H4 (cell line): ENCODE results near the gene PLCH2. TPM values are rescaled to one million over a fixed set of nuclear protein-coding genes. Genes with fewer than 3 reads are reported as not detected.
"Not testable (repeated sequence)": the region's sequence is repeated elsewhere in the genome, so short reads cannot be mapped to it uniquely, and the experiment has no call there.

ENCODE experiments used
- DNase-seq: peaks from one replicate; pipeline ENCODE4 v3.0.0-alpha.2; 2015; ENCODE audit warnings: low spot score
- total RNA-seq: library from RNA; depleted of rRNA; stranded (reverse); fragments of >200 nt; shearing (Covaris generic); gene quantifications from 2 replicates; pipeline ENCODE4 v1.2.3, GENCODE V29; 2014; rRNA removed

The PLCH2 gene
- total RNA-seq, 1 experiment from 2014 or later: 0.02 TPM

DNA sequence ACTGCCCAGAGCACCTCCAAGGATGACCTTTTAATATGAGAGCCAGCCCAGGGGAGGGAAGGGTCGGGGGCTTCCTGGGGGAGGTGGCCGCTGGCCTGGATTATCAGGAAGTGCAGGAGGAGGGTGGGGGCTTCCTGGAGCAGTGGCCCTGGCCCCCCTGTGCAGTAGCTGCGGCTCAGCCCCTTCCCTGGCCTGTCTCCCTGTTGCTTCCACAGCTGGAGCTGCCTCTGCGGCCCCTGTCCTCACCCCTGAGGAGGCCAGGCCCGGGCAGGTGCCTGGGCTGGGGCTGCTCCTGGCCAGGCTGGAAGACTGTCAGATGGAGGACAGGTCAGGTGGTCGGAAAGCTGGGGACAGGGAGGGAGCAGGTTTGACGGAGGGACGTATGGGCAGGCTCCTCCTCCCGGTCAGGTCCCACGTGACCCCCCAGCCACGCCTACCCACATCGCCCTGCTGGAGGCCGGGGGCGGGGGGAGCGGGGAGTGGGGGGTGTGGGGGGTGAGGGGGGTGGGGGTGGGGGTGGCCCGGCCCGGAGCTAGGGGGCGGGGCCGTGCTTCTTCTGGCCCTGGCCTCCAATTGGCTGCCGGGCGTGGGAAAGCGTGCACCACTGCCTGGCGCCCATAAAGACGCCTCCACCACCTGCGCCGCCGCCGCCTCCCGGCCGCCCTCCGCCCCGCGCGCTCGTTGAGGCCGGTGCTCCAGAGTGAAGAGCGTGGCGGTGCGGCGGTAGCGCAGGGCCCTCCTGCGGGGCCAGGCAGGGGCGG, 69.8 kb downstream of the PLCH2 start:
- DNase-seq: peak; percentile 67

DNA sequence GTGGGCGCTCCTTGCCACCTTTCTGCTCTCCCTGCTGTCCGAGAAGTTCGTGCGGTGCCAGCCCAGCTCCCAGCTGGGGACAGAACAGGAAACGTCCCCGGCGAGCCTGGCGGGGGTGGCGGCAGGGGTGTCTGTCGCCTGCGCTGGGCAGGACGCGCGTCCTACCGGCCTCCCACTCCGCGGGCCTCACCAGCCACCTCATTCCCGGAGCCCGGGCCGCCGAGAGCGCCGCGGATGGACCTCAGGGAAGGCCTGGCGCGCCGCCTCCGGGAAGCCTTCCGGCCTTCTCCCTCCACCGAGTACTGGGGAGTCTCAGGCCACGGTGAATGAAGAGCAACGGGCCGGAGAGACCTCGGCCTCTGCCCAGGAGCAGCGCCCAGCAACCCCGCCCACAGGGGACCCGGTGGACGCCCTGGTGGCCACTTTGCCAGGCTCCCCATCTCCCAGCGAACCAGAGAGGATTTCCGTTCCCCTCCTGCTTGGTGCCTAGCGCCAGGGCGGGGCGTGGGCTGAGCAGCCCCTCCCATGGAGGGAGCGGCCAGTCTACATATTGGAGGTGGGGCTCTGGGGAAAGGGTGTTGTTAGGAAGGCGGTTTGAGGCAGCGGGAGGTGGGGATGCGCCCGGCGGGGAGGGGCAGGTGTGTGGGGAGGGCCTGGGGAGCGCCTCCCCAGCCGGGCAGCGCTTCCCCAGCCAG, 70.6 kb downstream of the PLCH2 start:
- DNase-seq: peak; percentile 55

DNA sequence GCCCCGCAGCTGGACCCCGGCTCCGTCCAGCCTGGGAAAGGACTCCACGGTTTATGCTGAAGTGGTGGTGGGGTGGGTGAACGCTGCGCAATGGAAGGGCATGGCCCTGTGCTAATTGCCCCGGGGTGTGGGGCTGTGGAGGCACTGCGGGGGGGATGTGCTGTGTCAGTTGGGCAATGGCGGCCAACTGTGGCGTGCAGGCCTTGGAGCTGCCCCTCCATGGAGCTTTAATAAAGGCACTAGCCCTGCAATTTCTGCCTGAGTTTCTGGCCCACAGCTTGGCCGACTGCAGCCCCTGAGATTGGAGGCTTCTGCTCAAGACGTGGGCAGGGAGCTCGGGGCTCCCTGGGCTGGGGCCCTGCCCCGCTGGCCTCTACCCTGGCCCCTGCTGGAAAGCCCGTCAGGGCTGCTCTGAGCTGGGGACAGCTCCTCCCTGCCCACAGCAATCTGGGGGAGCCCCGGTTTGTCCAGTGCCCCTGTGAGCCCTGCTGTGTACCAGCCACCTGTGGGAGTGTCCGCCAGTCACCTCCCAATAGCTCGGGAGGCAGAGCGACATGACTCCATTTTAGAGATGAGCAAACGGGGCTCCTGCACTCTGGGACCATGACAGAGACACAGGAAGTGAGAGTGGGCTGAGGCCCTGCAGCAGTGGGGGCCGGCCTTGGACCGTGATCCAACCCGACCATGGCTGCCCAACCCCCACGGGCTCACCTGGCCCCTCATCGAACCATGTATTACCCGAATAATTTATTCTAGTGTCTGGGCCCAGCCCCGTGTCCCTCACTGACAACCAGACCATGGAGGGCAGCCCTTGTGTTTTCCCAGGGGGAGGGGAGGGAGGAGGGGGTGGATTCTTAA, 71.3 kb downstream of the PLCH2 start:
- no peak for DNase-seq

GRCh38 chr1:2548068-2548589, 72.0 kb downstream of the PLCH2 start:
- DNase-seq: peak; percentile 55

DNA sequence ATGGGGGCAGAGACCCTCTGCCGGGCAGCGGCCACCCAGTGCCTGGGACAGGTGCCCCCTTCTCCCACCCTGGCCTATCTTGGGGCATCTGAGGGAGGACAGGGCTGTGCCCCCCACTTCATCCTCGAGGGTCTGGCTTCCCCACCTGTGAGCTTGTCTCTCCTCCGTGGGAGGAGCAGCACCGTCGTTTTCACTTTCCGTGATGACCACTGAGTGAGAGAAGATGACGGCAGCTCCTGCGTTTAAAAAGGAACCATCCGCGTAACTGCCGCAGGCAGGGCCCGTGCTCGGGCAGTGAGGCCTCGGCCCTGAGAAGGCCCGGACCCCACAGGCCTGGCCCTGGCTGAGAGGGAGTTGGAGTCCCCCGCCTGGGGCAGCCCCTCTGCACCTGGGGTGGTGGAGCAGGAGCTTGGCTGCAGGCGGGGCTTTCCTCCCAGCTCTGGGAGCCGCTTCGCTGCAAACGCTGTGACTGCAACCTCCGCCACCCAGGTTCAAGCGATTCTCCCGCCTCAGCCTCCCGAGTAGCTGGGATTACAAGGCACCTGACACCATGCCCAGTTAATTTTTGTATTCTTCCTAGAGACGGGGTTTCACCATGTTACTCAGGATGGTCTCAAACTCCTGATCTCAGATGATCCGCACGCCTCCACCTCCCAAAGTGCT, 73.4 kb downstream of the PLCH2 start:
- not testable (repeated sequence) for DNase-seq

DNA sequence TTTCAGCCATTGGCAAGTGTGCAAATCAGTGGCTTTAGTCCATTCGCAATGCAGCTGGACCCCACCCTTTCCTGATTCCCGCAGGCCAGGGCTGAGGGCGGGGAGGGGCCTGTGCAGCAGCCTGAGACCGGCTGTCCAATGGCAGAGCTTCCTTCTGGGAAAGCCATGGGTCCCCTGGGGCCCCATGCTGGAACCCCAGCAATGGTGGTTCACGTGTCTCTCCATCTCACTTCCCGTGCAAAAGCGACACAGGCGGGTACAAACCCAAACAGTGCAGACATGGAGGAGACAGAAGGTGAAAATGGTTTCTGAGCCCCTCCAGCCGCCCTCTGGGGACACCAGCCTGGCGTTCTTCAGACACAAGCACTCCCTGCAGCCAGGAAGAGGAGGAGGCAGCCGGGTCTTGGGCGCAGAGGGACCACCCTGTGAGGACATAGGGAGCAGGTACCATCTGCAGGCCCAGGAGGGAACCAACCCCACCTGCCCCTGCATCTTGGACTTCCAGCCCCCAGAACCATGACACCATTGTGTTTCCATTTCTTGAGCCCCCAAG, 74.3 kb downstream of the PLCH2 start:
- DNase-seq: not testable (repeated sequence)

DNA sequence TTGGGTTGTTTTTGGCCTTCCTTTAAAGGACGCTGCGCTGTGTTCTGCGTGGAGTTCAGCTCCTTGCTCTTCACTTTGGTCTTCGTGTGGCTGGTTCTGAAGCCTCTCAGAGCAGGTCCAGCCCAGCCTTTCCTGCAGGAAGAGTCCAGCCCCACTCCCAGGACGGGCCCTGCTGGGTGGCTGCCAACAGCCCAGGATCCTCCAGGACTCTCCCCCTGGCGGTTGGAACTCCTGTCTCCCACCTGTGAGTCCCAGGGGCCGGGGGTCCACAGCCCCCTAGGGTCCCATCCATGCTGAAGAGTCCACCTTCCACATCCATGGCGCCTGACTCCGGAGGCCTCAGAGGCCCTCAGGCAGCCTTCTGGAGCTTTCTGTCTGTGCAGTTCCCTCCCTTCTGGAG, 75.5 kb downstream of the PLCH2 start:
- not testable (repeated sequence) for DNase-seq

GRCh38 chr1:2552189-2552588, 76.1 kb downstream of the PLCH2 start:
- DNase-seq: no peak

DNA sequence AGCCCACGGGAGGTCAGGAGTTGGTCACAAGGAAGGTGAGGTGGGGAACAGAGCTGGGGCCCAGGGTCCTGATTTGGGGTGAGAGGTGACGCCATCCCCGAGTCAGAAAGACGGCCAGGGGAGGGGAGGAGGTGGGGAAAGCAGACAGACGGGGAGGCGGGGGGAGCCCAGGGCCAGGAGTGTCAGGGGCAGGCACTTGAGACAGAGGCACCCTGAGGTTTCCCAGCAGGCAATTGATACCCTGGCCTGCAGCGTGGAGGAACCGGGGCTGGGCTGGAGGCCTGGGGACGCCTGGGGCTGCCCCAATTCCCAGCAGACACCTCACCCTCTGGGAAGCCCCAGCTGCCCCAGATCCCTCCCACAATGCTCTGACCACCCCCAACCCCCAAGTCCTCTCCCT, 77.0 kb downstream of the PLCH2 start:
- not testable (repeated sequence) for DNase-seq

DNA sequence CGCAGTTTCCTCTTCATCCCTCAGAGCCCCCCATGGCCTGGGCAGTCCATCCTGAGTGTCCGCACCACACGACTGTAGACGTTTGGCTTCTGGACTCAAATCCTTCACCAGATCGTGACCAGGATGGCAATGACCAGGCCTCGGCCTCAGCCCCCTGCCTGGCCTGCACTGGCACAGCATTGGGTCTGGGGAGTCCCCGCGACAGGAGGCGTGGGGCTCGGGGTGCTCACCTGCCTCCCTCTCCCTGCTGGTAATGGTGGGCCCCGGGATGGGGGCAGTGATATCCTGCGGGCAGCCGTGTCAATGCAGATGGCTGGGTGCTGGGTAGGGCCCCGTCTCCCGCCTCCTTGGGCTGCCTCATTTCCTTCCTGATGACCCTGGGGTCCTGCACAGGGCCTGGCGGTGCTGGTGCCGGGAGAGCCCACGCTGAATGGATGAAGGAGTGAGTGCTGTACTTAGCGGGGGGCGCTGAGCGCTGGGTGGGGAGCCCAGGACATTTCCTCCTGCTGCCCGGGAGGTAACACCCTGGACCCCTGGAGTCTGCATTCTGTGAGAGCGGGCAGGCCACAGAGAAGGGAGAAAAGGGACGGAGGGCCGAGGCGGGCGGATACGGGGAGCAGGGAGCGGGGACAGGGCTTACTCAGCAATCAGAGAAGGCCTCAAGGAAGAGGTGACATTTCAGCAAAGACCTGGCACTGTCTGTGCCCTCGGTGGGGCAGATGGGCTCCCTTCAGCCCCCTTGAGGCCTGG, 78.0 kb downstream of the PLCH2 start:
- DNase-seq: no peak

- no peak for DNase-seq
These were observed 78.7 kb downstream of the PLCH2 start for GRCh38 chr1:2554621-2555387.

Other genes with a start within 250 kb of the PLCH2 start
- gene SKI, start 248.0 kb upstream of the PLCH2 start, total RNA-seq: 3.3 and 172 TPM in 2 replicates
- gene MORN1, start 84.7 kb upstream of the PLCH2 start, total RNA-seq: 5.4 and 6.3 TPM in 2 replicates
- gene RER1, start 84.4 kb upstream of the PLCH2 start, total RNA-seq: 173 and 208 TPM in 2 replicates
- gene PEX10, start 63.7 kb upstream of the PLCH2 start, total RNA-seq: 26.1 and 44.5 TPM in 2 replicates
- 10.9 and 12.5 TPM in 2 replicates for gene PANK4, start 50.3 kb downstream of the PLCH2 start, total RNA-seq
- gene HES5, start 54.0 kb downstream of the PLCH2 start, total RNA-seq: not detected in 2 replicates
- 3.3 and 9.1 TPM in 2 replicates for gene TNFRSF14, start 80.1 kb downstream of the PLCH2 start, total RNA-seq
- gene PRXL2B, start 110.5 kb downstream of the PLCH2 start, total RNA-seq: 18.8 and 29.0 TPM in 2 replicates
- gene MMEL1, start 156.7 kb downstream of the PLCH2 start, total RNA-seq: not detected in 2 replicates